HG03439 (cell line): ENCODE data around the gene VAX1.
"Not testable (repeated sequence)": the region's sequence is repeated elsewhere in the genome, so short reads cannot be mapped to it uniquely, and the experiment has no call there.

Source experiments
- ATAC-seq: cut with Tn5 transposase; IDR thresholded peaks from one replicate; pipeline ENCODE4 v1.9.1; 2021; ENCODE audit warnings: mild to moderate bottlenecking, moderate library complexity; ENCODE audit not compliant: unreplicated experiment

Gene VAX1

GRCh38 chr10:117084421-117085246, 53.4 kb downstream of the VAX1 start:
- ATAC-seq, result not testable (repeated sequence)
